ENCODE data around the gene ZNF514.
"Not testable (repeated sequence)": the region's sequence is repeated elsewhere in the genome, so short reads cannot be mapped to it uniquely, and the experiment has no call there.

ZNF514 gene

DNA sequence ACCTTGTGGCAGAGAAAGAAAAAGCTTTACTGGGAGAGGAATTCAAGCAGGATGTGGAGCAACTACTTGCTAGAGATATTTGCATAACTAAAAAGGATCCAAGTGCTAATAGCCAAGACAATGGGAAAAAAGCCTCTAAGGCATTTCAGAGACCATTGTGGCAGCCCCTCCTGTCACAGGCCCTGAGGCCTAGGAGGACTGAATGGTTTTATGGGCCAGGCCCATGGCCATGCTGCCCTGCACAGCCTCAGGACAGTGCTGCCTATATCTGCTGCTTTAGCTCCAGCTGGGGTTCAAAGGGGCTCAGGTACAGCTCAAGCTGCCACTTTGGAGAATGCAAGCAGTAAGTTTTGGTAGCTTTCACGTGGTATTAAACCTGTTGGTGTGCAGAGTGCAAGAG lies 20.9 kb downstream of the ZNF514 start:
- DNase-seq (ENCODE audit: low read depth, low spot score): no peak

DNA sequence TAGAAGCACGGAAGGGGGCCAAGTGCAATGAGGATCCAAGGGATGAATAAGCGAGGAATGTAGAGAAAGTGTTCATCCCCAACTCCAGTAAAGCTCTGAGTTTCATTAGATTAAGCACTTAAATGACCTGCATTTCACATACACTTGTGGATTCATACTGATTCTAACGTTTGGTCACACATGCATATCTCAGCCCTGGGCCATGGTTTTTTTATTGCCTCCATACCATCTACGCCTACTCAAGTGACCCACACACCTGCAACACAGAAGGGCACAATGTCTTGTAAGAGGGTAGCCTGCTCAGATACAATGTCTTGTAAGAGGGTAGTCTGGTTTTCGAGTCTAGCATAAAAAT lies 37.5 kb downstream of the ZNF514 start:
- no peak for DNase-seq (ENCODE audit: low read depth, low spot score)

DNA sequence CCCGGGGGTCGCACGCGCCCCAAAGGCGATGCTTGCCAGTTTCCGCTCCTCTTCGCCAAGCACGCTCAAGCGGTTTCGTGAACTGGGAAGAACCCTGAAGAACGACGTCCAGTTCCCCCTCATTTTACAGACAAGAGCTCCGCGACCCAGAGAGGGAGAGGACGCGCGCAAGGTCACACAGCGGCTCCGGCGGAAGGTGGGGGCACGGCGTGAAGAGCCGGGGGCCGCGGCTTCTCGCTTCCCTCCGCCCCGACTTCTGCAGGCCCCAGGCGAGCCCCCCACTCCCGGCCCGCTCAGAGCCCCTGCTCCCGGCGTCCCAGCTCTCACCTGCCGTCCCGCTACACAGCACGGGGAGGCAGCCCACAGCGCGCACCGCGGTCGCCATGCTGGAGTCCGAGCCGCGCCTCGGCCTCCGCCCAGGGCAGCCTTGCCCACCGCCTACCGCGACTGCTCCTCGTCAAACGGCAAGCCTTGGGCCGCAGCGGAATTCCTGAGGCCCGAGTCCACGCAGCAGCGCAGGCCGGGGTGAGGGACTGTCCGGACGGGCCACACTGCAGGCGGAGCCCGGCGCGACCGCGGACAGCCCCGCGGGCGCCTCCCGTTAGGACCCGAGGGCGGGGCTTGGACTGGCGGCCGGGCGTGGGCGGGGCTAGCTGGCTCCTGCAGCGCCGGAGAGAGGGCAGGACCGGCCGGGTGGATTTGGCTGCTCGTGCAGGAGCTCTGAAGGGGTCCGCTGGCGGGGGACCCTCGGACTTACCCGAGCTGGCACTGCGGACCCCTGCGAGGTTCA lies 38.0 kb downstream of the ZNF514 start, which contains the start of gene MRPS5:
Gene MRPS5 (minus strand): TSS at position 402 of the 790 bp plus-strand sequence. CDS start 17 bp downstream, at position 385.
- peak; percentile 83 for DNase-seq (ENCODE audit: low read depth, low spot score)

DNA sequence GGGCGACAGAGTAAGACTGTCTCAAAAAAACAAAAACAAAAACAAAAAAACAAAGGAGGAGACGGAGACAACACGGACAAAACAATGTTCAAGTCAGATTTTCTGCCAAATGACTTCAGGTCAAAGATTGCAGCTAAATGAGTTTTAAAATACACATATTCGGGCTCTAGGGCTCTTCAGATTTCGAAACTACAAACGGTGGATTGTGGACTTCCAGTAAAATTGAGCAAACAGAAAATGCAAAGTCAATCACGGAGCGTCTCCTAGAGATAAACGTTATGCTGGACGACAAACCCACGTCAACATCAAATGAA lies 38.6 kb downstream of the ZNF514 start:
- DNase-seq (ENCODE audit: low read depth, low spot score): no peak

DNA sequence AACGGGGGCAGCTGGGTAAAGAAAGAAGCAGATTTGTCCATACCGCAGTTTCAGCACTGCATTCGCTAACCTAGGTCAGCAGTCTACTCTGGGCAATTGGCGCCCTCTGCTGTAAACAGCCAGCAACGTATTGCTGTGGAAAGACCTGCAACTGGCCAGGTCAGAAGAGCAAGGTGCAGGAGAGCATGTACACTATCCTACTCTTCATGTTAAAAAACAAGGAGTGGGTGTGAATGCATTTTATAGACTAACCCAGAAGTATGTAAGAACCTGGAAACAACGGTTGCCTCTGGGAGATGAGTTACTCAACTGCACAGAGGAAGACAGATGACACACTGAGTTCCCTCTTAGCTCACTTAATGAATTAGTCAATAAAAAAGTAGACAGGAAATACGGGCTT lies 44.2 kb downstream of the ZNF514 start:
- peak; percentile 43 for DNase-seq (ENCODE audit: low read depth, low spot score)

DNA sequence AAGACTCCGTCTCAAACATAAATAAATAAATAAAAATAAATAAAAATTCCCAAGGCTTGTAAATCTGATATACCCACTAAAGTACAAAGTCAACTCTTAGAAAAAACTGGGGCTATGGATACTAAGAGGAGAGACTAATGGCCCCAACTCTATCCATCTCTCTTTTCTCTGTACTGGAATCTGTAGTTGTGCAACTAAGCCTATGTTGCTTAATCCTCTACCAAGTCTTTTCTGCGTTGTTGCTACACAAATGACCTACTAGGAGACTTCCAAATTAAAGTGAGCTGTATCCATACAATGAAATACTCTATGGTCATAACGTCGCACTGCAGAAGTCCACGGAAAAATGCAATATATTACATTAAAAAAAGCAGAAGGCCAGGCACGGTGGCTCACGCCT lies 46.2 kb downstream of the ZNF514 start:
- no peak for DNase-seq (ENCODE audit: low read depth, low spot score)

DNA sequence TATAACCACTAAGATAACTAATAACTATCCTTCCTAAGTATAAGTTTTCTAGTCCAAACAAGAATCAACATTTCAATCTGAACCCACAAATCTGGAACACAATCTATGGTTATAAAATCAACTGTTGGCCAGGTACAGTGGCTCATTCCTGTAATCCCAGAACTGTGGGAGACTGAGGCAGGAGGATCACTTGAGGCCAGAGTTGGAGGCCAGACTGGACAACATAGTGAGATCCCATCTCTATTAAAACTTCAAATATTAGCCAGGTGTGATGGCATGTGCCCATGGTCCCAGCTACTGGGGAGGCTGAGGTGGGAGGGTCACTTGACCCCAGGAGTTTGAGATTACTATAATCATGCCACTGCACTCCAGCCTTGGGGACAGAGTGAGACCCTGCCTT lies 49.3 kb downstream of the ZNF514 start:
- no peak for DNase-seq (ENCODE audit: low read depth, low spot score)

DNA sequence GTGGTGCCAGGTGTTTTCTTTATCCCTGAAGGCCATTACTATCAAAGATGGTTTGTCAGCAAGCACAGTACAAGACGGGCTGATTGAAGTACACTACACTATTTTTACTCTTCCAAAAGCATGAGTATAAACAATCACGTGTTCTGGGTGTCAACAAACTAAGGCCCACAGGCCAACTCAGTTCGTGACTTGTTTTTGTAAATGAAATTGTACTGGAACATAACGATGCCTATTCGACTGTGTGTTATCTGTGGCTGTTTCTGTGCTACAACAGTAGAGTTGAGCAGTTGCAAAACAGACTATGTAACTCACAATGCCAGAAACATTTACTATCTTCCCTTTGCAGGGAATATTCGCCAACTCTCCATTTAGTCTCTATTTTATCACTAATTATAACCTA lies 50.4 kb downstream of the ZNF514 start:
- DNase-seq (ENCODE audit: low read depth, low spot score): no peak

DNA sequence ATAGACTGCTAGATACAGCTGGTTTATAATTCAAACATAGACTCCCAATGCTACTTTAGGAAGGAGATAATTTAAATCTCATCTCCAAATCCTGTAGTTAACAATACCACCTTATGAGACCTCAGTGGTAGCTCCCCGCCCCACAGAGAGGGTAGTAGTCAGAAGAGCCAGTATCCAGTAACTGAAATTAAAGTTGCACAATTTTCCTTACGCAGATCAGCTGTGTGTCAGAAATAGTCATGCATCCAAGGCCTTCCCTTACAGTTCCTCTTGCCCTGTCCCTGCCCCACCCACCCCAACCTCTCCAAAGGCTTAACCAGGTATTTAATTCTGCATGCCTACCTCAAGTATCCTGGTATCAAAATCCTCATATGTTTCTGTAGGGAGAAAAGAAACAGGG lies 53.6 kb downstream of the ZNF514 start:
- DNase-seq (ENCODE audit: low read depth, low spot score): no peak

DNA sequence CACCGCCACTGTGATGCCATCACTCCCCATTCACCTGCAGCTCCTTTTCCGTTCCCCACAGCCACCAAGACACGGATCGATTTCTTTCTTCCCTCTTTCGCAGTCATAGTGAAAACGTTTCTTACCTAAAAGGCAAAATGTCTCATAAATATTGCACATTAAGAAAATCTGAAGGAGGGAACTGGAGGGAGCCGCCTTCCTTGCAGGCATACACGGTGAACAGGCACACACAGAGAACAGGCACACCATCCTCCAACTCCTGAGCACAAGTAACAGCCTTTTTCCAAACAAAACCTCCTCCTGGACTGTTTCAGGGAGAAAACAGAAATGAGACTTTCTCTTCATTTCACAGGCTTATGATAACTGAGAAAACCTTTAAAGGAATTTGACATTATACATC lies 55.0 kb downstream of the ZNF514 start:
- no peak for DNase-seq (ENCODE audit: low read depth, low spot score)

DNA sequence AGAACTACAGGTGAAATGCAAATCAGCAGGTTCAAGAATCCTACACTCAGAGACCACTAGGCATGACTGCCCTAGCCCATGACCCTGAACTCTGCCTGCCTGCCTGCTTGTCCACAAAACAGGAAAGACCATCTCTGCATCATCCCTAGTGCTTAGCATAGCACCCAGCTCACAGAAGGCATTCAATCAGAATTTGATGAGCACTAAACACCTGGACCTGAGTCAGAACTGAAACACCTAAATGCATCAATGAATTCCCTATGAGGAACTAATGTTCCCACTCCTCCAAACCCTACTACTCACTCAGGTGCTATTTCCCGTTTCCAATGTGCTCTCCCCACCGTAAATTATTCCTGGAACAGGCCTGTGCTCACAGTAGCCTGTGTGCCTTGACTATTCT lies 59.7 kb downstream of the ZNF514 start:
- DNase-seq (ENCODE audit: low read depth, low spot score): no peak

DNA sequence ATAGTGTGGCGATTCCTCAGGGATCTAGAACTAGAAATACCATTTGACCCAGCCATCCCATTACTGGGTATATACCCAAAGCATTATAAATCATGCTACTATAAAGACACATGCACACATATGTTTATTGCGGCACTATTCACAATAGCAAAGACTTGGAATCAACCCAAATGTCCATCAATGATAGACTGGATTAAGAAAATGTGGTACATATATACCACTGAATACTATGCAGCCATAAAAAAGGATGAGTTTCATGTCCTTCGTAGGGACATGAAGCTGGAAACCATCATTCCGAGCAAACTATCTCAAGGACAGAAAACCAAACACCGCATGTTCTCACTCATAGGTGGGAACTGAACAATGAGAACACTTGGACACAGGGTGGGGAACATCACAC lies 61.4 kb downstream of the ZNF514 start:
- not testable (repeated sequence) for DNase-seq (ENCODE audit: low read depth, low spot score)

All from activated naive CD8-positive, alpha-beta T cell treated with anti-CD3 and anti-CD28 coated beads, Interleukin-2, amount 50 U/mL, for 16 hours (primary cell).